KOPT-K1 (cell line): Measurements from ENCODE around the gene CDCA3.
"Not testable (repeated sequence)": the region's sequence is repeated elsewhere in the genome, so short reads cannot be mapped to it uniquely, and the experiment has no call there.

Experiments used
- H3K27ac ChIP-seq: fragments of 200-600 bp; sonication (generic); 2 replicates; pipeline ENCODE4 v1.5.1; 2016; ENCODE audit warnings: antibody characterized with exemption, mild to moderate bottlenecking, low read depth, low read length; ENCODE audit not compliant: poor library complexity, severe bottlenecking
- H3K36me3 ChIP-seq: fragments of 200-600 bp; sonication (generic); 2 replicates; pipeline ENCODE4 v1.5.1; 2017; ENCODE audit warnings: antibody characterized with exemption, mild to moderate bottlenecking, low read length, moderate library complexity; ENCODE audit not compliant: insufficient read depth
- H3K9me3 ChIP-seq: fragments of 200-600 bp; sonication (generic); 2 replicates; pipeline ENCODE4 v1.5.1; 2017; ENCODE audit warnings: antibody characterized with exemption, low read length, mild to moderate bottlenecking; ENCODE audit not compliant: insufficient read depth, poor library complexity, severe bottlenecking

Gene CDCA3

DNA sequence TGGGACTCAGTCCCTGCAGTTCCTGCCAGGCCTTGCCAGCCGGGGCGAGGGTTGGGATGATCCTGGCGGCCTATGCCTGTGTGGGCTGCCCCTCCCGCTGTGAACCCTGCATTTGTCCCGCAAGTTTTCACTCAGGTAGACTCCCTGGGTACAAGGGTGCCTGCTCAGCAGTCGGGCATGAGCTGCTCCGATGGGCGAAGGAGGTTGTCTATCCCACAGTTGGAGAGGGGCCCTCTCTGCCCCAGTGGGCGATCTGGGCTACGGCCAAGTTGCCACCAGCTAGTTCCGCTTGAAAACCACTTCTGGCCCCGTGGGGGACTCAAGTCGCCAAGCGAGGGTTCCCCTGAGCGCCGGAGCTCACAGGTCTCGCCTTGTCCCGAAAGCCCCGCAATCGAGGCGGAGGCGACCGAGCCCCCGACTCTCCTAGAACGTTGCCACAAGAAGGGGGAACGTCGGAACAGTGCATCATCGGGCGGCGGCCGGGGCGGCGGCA lies 15.9 kb upstream of the CDCA3 start:
- peak overlapping the region; percentile 95 for H3K27ac ChIP-seq
- no peaks in the 10 kb centered on the region for H3K9me3 ChIP-seq
- H3K36me3 ChIP-seq = peaks cover 77% of the 10 kb centered on the region

DNA sequence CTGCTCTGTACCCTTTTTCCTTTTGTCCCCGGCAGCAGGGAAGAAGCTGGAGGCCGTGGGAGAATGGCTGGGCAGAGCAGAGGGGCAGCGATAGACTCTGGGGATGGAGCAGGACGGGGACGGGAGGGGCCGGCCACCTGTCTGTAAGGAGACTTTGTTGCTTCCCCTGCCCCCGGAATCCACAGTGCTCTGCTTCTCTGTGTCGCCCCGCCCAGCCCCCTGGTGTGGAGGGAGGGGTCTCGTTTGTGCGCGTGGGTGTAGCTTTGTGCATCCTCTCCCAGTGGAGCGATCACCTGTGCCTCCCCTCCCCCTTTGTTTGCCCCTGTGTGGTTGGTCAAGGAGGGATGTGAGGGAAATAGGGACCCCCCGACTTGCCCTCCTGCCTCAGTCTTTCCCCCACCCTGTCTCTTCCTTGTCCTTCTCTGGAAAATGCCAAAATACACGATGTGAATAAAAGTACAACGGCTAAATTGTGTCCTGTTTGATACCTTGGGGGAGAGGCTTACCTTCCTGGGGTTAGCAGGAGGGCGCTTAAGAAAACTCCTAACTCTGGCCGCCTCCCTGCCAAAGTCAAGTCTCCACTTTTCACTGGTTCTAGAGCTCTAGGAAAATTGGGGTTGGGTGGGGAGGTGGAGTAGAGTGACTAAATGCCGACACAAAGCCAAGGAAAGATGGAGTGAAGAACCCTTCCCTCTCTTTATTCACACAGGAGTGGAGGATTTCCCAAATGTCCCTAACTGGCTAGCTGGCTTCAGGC lies 15.3 kb upstream of the CDCA3 start:
- Histone ChIP-seq H3K36me3 (peaks cover 77% of the 10 kb centered on the region), H3K27ac (no peak overlapping the region), H3K9me3 (no peaks in the 10 kb centered on the region)

DNA sequence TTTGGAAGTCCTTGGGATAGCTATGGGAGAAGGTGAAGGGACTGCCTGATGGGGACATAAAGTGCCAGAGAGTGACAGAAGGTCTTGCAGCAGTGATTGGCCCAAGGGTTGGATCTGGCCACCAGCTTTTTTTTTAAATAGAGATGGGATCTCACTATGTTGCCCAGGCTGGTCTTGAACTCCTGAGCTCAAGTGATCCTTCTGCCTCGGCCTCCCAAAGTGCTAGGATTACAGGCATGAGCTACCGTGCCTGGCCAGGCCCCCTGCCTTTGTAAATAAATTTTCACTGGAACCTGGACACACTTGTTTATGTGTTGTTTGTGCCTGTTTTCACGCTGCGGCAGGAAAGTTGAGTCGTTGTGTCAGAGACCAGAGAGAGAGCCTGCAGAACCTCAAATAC lies 14.2 kb upstream of the CDCA3 start:
- H3K36me3 ChIP-seq = peaks cover 77% of the 10 kb centered on the region
- not testable (repeated sequence) for H3K27ac ChIP-seq, H3K9me3 ChIP-seq

DNA sequence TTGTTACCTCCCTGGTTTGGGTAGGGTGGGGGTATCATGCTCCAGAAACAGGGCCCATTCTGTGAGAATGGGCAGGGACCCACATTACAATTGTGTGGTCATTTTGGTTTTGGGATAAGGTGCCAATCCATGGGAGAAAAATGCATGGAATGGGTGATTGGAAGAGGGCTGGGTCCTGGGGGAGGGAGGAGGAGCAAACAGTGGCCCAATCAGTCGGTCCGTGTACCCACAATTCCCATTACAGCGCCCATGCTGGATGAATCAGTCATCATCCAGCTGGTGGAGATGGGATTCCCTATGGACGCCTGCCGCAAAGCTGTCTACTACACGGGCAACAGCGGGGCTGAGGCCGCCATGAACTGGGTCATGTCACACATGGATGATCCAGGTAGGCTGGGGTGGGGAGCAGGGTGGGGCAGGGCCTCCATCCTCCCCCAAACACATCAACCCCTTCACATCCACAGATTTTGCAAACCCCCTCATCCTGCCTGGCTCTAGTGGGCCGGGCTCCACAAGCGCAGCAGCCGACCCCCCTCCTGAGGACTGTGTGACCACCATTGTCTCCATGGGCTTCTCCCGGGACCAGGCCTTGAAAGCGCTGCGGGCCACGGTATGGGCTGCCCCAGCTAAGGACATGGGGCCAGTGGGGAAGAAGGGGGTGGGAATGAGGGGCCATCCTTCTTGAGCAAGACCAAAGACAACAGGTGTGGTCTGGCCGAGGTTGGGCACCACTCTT lies 12.7 kb upstream of the CDCA3 start:
- H3K27ac ChIP-seq = no peak overlapping the region
- no peaks in the 10 kb centered on the region for H3K9me3 ChIP-seq
- peaks cover 77% of the 10 kb centered on the region for H3K36me3 ChIP-seq

DNA sequence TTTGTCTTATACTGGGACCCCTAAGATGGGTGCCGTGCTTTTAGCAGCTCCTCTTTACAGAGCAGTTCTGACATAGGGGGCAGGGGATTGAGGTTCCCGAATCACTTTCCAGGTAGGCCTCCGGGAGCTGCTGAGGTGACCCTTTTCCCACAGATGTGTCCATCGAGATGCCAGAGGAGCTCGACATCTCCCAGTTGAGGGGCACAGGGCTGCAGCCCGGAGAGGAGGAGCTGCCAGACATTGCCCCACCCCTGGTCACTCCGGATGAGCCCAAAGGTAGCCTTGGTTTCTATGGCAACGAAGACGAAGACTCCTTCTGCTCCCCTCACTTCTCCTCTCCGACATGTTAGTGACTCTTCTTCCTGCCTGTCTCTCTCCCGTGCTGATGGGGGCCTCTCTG lies 11.9 kb upstream of the CDCA3 start:
- Histone ChIP-seq H3K9me3 (no peaks in the 10 kb centered on the region), H3K36me3 (peaks cover 83% of the 10 kb centered on the region), H3K27ac (no peak overlapping the region)

DNA sequence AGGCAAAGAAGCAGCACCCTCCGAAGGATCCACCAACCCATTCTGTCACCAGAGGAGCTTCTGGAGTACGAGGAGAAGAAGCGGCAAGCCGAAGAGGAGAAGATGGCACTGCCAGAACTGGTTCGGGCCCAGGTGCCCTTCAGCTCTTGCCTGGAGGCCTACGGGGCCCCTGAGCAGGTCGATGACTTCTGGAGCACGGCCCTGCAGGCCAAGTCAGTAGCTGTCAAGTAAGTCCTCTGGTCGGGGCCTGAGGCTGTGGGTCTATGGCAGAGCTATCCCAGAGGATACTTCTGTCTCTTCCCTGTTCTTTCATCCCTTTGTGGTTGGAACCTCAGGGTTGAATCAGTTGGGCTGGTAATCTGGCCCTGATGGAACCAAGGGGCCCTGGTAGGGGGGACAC lies 10.3 kb upstream of the CDCA3 start:
- H3K36me3 ChIP-seq = peaks cover 100% of the 10 kb centered on the region

DNA sequence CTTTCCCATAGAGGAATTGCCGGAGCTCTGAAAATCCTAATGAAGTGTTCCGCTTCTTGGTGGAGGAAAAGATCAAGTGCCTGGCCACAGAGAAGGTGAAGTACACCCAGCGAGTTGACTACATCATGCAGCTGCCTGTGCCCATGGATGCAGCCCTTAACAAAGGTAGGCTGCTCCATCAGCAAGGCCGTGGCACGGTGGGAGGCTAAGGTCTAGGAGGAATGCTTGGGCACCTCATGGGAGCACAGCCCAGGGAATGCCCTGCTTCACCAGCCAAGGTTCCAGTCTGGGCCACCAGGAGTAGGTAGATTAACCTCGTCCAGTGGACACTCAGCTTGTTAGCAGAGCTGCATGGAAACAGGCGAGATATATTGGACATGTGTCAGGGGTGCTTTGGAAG lies 9.9 kb upstream of the CDCA3 start:
- no peaks in the 10 kb centered on the region for H3K9me3 ChIP-seq
- H3K27ac ChIP-seq = no peak overlapping the region
- H3K36me3 ChIP-seq = peaks cover 100% of the 10 kb centered on the region

More for the DNA sequence above, 10.3 kb upstream of the CDCA3 start:
- H3K27ac ChIP-seq = no peak overlapping the region
- no peaks in the 10 kb centered on the region for H3K9me3 ChIP-seq

DNA sequence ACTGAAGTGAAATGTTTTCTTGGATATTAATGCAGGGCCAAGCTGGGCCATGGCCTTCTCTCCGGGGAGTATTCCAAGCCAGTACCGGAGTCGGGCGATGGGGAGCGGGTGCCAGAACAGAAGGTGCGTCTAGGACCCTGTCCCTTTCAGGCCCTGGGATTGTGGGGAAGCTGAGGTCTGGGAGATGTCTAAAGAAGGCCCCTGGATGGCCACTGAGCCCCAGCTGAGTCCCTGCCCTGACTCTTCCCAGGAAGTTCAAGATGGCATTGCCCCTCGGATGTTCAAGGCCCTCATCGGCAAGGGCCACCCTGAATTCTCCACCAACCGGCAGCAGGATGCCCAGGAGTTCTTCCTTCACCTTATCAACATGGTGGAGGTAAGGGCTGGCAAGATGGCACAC lies 9.0 kb upstream of the CDCA3 start:
- H3K36me3 ChIP-seq = peaks cover 100% of the 10 kb centered on the region
- H3K27ac ChIP-seq = no peak overlapping the region
- H3K9me3 ChIP-seq = no peaks in the 10 kb centered on the region

DNA sequence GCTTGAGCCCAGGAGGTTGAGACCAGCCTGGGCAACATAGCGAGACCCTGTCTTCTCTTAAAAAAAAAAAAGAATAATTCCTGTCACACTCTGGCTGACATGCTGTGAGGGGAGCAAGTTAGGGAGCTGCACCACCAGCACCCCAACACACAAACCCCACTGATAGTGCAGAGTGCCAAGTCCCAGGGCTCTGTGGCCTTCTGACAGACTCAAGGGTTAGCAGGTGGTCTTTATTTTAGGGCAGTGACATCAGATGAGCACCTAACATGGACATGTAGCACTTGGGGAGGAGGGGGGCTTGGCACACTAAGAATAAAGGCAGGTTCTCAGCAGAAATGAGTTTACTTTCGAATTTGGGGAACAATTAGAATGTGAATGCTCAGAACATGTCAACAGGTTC lies 7.7 kb upstream of the CDCA3 start:
- Histone ChIP-seq H3K27ac (no peak overlapping the region), H3K36me3 (peaks cover 98% of the 10 kb centered on the region)

DNA sequence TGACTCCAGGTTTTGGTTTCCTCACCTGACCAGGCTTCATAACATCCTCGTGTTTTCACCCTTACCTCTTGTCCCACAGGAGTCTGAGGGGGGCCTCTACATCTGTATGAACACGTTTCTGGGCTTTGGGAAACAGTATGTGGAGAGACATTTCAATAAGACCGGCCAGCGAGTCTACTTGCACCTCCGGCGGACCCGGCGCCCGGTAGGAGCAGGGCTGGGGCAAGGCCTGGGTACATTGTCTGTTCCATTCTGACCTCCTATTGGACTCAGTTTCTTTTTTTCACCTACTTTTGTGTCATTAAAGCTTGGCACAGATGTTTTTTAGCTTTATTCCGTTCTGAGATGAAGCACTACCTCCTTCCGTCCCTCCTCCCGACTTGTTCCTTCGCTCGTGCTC lies 4.2 kb upstream of the CDCA3 start:
- Histone ChIP-seq H3K36me3 (peaks cover 67% of the 10 kb centered on the region), H3K9me3 (no peaks in the 10 kb centered on the region), H3K27ac (no peak overlapping the region)

More for the DNA sequence above, 7.7 kb upstream of the CDCA3 start:
- no peaks in the 10 kb centered on the region for H3K9me3 ChIP-seq

DNA sequence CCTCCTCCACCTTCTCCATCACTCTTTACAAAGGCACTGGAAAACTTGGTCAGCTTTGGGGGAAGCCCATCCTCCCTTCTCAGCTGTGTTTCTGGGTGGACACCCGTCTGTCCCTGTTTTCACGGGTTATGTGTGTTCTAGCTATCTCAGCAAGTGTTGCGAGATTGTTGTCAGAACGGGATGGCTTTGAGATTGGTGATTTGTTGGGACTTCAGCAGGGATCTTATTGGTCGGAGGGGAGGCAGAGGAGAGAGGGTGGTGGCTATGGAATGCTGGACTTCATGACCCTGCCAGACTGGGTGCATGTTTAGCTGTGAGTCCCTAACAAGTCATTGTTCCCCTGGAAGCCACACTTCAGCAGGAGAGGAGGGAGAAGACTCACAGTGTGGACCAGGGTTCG lies 3.0 kb upstream of the CDCA3 start:
- Histone ChIP-seq H3K27ac (no peak overlapping the region), H3K36me3 (peaks cover 67% of the 10 kb centered on the region), H3K9me3 (no peaks in the 10 kb centered on the region)

DNA sequence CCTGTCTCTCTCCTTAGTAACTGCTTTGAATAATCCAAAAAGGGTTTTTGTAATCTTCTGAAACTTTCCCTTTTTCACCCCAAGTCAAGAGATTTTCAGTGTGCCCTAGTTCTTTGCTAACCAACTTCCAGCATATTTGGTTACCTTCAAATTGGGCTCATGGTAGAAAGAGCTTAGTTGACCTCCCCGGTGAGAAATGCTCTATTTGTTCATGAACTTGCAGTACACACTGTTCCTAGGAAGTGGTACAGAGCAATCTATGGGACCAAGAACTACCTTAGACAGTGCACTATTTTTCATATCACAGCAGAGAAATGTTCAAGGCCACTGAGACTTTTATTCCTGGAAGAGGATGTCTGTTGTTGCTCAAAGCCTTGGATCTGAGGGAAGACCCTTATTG lies 2.5 kb upstream of the CDCA3 start:
- Histone ChIP-seq H3K9me3 (no peaks in the 10 kb centered on the region), H3K36me3 (peaks cover 67% of the 10 kb centered on the region), H3K27ac (no peak overlapping the region)

DNA sequence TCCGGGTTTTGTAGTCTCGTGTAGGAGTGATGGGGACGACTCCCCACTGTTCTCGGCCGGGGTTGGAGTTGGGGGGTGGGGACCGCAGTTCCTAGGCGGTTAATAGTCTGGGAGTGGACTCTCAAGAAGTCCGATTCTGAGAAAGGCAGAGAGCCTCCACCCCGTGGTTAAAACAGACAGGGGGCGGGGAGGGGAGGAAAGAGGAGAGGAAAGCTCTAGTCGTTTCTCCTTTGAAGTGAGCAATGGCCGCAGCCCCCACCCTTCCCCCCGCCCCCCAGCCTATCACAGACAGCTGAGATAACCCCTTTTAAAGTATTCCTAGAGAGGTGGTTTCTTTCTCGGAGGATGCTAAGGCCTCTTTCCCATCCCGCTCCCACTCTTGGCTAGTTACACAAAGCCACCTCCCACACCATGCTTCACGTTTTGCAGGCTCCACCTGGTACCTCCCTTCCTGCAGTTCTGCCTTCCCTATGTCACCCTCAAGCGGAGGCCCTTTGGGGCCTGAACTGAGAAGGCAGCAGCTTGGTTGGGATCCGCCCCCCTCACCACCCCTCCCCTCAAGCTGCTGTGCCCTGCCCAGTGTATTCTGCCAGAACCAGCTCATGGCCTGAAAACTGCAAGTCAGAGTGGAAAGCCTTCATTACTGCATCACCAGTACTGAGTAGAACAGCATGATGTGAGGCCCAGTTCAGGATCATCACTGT lies 1.7 kb upstream of the CDCA3 start:
- H3K27ac ChIP-seq = peak overlapping the region; percentile 80
- H3K36me3 ChIP-seq = peaks cover 67% of the 10 kb centered on the region
- H3K9me3 ChIP-seq = no peaks in the 10 kb centered on the region

DNA sequence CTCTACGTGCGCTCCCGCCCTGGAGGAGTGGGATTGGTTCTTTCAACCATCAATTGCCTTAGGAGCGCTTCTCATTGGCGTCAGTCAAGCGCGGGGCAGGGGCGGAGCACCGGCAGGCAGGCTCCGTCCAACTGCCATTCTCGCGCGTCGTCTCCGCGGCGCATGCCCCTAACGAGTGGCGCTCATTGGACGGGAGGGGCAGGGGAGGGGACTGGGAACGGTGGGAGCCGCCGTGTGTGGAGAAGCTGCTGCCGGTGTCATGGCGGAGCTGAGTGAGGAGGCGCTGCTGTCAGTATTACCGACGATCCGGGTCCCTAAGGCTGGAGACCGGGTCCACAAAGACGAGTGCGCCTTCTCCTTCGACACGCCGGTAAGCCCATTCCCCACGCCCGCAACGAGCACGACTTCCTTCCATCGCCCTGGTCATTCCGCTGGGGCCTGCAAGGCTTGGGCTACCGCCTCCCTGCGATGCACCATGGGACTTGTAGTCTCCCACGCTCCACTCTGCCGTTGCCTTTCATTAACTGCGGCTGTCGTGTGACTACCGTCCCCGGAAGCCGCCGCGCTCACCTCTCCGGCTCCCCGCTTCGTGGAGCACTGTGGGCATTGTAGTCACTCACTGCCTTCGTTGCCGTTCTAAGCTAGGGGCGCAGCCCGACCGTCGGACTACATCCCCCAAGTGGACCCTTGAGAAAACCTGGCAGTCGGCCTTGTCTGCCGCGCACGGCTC lies 1.0 kb upstream of the CDCA3 start, which contains the start of gene USP5:
TSS of gene USP5 (plus strand) at position 230 of the 730 bp plus-strand sequence. CDS start at position 260, 30 bp downstream.
- Histone ChIP-seq H3K9me3 (no peaks in the 10 kb centered on the region), H3K27ac (peak within 1 kb of the TSS; percentile 80), H3K36me3 (peaks cover 67% of the 10 kb centered on the region)

DNA sequence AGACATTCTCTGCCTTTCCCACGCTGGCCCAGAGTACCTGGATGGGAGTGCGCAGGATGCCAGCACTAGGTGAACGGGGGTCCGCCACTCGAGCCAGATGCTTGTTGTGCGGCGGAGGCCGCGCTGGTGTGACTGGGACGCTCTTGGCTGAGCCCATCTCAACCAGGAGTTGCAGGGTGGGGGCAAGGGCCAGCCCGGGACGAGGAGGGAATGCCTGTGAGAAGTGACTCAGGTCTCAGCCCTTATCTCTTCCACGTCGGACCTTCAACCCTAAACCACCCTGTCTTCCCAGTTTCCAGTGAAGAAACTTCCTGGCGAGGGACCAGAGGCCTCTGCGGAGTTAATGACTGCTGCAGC lies 312 bp downstream of the CDCA3 start:
- peaks cover 67% of the 10 kb centered on the region for H3K36me3 ChIP-seq
- H3K27ac ChIP-seq = peak overlapping the region; percentile 80
- H3K9me3 ChIP-seq = no peaks in the 10 kb centered on the region
